ENCODE data around the gene SHROOM3.

SHROOM3 gene

DNA sequence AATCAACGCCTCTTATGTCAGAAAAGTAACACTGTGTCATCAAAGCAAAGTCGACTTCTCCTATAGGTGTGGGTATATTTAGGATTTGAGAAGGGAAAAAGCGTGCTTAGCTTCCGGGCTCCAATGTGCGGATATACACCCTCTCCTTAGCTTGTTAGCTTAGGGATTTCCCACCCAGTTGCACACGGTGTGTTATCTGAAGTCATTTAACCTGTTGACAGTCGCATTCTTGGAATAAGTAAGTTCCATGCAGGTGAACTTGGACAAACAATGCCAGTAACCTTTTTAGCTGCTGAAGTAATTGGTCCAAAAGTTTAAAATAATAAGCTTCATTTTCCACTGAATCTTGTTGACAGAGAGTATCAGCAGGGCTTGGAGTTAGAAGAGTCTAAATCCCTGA lies 113.7 kb downstream of the SHROOM3 start:
- TF ChIP-seq, protein P1, sequence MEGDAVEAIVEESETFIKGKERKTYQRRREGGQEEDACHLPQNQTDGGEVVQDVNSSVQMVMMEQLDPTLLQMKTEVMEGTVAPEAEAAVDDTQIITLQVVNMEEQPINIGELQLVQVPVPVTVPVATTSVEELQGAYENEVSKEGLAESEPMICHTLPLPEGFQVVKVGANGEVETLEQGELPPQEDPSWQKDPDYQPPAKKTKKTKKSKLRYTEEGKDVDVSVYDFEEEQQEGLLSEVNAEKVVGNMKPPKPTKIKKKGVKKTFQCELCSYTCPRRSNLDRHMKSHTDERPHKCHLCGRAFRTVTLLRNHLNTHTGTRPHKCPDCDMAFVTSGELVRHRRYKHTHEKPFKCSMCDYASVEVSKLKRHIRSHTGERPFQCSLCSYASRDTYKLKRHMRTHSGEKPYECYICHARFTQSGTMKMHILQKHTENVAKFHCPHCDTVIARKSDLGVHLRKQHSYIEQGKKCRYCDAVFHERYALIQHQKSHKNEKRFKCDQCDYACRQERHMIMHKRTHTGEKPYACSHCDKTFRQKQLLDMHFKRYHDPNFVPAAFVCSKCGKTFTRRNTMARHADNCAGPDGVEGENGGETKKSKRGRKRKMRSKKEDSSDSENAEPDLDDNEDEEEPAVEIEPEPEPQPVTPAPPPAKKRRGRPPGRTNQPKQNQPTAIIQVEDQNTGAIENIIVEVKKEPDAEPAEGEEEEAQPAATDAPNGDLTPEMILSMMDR (IDR thresholded peaks at IDR 0.05; ENCODE audit: extremely low read depth, missing control alignments) = no peak
- no peak for DNase-seq (ENCODE audit: low spot score)

DNA sequence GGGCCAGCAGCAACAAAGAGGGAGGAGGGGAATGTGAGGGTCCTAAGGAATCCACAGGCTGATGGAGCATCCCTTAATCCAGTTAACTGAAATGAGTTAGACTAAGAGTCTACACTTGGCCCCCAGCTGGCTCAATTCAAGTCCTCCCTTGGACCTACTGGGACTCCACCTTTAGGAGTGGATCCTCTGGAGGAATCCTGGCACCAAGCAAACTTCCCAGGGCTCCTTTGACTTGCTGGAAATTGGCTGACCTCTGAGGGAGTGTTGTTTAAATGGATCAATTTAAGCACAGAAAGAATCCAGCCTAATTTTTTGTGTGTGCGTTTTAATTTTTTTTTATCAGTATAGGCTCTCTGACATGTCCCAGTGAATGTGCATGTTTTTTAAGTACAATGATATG lies 114.7 kb downstream of the SHROOM3 start:
- TF ChIP-seq, protein P1 (IDR thresholded peaks at IDR 0.05; ENCODE audit: extremely low read depth, missing control alignments) = no peak
- no peak for DNase-seq (ENCODE audit: low spot score)

DNA sequence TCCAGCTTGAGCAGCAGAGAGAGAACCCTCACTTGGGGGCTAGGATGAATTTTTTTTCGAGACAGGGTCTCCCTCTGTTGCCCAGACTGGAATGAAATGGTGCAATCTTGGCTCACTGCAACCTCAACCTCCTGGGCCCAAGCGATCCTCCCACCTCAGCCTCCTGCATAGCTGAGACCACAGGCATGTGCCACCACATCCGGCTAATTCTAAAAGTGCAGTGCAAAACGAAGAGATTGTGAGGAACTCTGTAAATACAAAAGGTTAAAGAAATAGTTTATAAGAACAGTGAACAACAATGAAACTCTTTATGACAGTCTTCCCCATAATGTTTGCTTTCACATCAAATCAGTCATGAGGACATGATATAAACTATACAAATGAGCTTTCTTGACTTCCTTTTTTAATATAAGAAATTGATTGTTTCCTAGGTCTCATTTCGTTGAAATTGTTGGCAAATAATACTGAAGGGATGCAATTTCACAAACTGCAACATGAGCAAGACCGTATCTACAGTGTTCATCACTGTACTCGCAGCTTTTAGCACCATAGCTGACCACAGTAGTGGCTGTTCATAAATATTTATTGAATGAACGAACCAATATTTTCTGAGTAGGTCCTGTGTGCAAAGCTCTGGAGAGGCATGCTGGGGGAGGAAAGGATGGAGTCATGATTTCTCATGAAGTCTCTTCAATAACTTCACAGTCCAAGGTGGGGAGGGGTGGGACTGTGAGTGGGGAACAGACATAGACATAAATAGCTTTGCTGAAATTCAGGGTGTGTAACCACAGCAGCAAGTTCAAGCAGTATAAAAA lies 116.1 kb downstream of the SHROOM3 start:
- TF ChIP-seq, protein P1 (IDR thresholded peaks at IDR 0.05; ENCODE audit: extremely low read depth, missing control alignments) = no peak
- no peak for DNase-seq (ENCODE audit: low spot score)

DNA sequence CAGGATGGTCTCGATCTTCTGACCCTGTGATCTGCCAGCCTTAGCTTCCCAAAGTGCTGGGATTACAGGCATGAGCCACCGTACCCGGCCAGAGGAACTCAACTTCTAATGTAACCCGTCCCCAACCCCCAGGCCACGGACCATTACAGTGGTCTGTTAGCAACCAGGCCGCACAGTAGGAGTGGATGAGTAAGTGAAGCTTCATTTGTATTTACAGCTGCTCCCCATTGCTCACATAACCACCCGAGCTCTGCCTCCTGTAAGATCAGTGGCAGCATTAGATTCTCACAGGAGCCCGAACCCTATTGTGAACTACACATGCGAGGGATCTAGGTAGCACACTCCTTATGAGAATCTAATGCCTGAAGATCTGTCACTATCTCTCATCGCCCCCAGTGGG lies 119.6 kb downstream of the SHROOM3 start:
- TF ChIP-seq, protein P1 (IDR thresholded peaks at IDR 0.05; ENCODE audit: extremely low read depth, missing control alignments) = no peak
- DNase-seq (ENCODE audit: low spot score) = no peak

DNA sequence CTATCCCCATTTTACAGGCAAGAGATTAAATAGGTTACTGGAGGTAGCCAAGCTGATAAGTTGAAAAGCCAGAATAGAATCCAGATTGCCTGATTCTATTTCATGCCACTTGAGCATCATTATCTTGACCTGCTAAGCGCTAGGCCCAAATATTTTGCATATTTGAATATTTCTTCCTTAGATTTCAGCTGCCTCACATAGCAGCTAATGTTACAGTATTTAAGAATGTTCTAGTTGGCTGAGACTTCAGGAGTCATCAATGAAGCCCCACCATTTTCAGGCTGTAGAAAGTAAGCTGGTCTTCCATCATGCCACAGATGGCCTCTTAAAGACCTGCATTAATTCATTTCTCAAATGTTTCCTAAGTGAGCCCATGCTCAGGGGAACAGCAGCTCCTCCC lies 121.4 kb downstream of the SHROOM3 start:
- TF ChIP-seq, protein P1 (IDR thresholded peaks at IDR 0.05; ENCODE audit: extremely low read depth, missing control alignments) = no peak
- no peak for DNase-seq (ENCODE audit: low spot score)

DNA sequence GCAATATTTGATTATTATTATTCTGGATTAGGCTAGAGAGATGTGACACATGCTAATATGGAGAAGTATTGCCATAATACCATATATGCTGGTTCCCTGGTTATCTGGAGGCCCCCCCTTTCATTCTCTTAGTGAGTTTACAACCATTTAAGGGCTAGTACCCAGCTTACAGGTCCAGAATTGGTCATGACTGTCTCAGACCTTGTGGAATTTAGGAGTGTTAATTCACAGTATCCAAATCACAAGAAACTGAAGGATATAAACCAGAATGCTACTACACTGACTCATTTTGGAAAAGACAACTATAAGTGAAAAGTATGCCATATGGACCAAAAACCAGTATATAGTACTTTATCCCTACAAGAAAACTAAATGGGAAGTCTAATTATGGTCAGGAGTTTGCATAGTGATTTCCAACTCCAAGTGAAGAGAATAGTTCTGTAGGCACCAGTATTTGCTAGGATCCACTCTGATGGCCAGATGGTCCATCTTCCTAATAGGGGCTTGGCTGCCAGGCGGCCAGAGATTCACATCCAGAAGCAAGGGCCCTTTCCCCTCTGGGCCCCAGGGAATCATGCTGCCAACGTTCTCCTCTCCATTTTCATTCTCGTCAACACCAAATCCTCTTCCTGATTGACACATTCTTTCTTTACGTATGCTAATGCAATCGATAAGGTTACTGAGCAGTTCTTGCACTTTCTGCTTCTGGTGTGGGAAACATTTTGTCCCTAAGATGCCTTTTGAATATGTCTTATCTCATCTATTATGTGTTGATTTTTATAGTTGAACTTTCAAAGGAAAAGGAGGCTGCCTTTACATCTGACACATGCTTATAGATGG lies 123.6 kb downstream of the SHROOM3 start:
- TF ChIP-seq, protein P1 (IDR thresholded peaks at IDR 0.05; ENCODE audit: extremely low read depth, missing control alignments) = no peak
- DNase-seq (ENCODE audit: low spot score) = no peak
